Kidney (tissue), 14 donors: Measurements from ENCODE around the gene POLR1A. TPM values are rescaled to one million over a fixed set of nuclear protein-coding genes. Genes with fewer than 3 reads are reported as not detected.
"Not testable (repeated sequence)": the region's sequence is repeated elsewhere in the genome, so short reads cannot be mapped to it uniquely, and the experiment has no call there.

Source experiments
- DNase-seq, 5 donors: peaks; one replicate each; pipeline ENCODE4 v3.0.0-alpha.2; 2013 to 2020
- FAIRE-seq: peaks from 2 replicates; lab custom pipeline; 2012; peaks lifted over from hg19 to GRCh38; lab: Jason Lieb, UNC
- H3K27ac ChIP-seq, 2 donors: one replicate each; pipeline ENCODE4 v1.7.0; 2013; ENCODE audit warnings: low read depth in 2 of 2, low read length in 2 of 2, inconsistent platforms in 1 of 2
- H3K27me3 ChIP-seq: one replicate; pipeline ENCODE4 v1.7.1; 2013; ENCODE audit warnings: low read length, inconsistent platforms; ENCODE audit not compliant: control insufficient read depth, insufficient read depth
- H3K36me3 ChIP-seq, 3 donors: one replicate each; pipeline versions ENCODE4 v1.7.0 to v1.7.1; 2013; ENCODE audit warnings: low read length in 3 of 3, control low read depth in 1 of 3, inconsistent platforms in 1 of 3; ENCODE audit not compliant: insufficient read depth in 3 of 3, control insufficient read depth in 2 of 3
- H3K4me1 ChIP-seq, 3 donors: one replicate each; pipeline versions ENCODE4 v1.7.0 to v1.7.1; 2013; ENCODE audit warnings: low read length in 3 of 3, inconsistent platforms in 1 of 3, low read depth in 1 of 3; ENCODE audit not compliant: control insufficient read depth in 2 of 3, insufficient read depth in 2 of 3
- H3K4me3 ChIP-seq, 3 donors: one replicate each; pipeline versions ENCODE4 v1.7.0 to v1.8.1; 2013; ENCODE audit warnings: low read length in 3 of 3, control low read depth in 1 of 3, inconsistent platforms in 1 of 3
- H3K9ac ChIP-seq, 3 donors: one replicate each; pipeline versions ENCODE4 v1.7.0 to v1.7.1; 2013; ENCODE audit warnings: low read length in 3 of 3, control low read depth in 1 of 3, inconsistent platforms in 1 of 3
- H3K9me3 ChIP-seq, 3 donors: one replicate each; pipeline versions ENCODE4 v1.7.0 to v1.7.1; 2013; ENCODE audit warnings: low read length in 3 of 3, control low read depth in 1 of 3, inconsistent platforms in 1 of 3; ENCODE audit not compliant: control insufficient read depth in 2 of 3, insufficient read depth in 1 of 3
- CTCF ChIP-seq: IDR thresholded peaks from 3 replicates; pipeline ENCODE4 v1.5.1; 2012; ENCODE audit warnings: mild to moderate bottlenecking, moderate library complexity, borderline replicate concordance; ENCODE audit not compliant: insufficient read depth; ENCODE audit errors: extremely low read depth
- intact Hi-C: fragments of 100-400 bp; cut with DNase I; formaldehyde crosslinking; loops from one replicate; pipeline ENCODE4 v1.11.1; 2022
- polyA plus RNA-seq: library from polyadenylated mRNA; stranded (reverse); fragments of 350-450 nt; fragmentation: Illumina TruSeq; extraction: RNeasy Lipid Tissue Mini Kit (QIAGEN cat#74804); gene quantifications from one replicate; pipeline ENCODE4 v1.2.3, GENCODE V29; 2014; ENCODE audit warnings: low read depth, low replicate concordance; ENCODE audit not compliant: insufficient read depth
- total RNA-seq: library from RNA; stranded (reverse); fragmentation: NEBNext Ultra II Directional; extraction: Animal tissue kit (Norgen Biotek cat#: 25700); gene quantifications from one replicate; pipeline ENCODE4 v1.2.1, GENCODE V29; 2021
- donor health status: control.
- donor health status: control.
- donor health status: control.
- donor health status: control.
- donor health status: control.
- donor health status: DM: yes; HTN: yes; CAD: no.
- donor health status: Normal renal cell carcinoma (clear cell type).

POLR1A gene
- total and polyA plus RNA-seq, 2 donors from 2014 or later, result 3.4 to 33.7 TPM

GRCh38 chr2:85994897-85995647 lies 110.6 kb downstream of the POLR1A start:
- Histone ChIP-seq H3K4me3 (no peak overlapping the region), H3K4me1 (peaks cover 9 to 18% (median 16%) of the 10 kb centered on the region in 3 donors), H3K9me3 (peaks cover 0 to under 1% (median 0%) of the 10 kb centered on the region in 3 donors), H3K9ac (no peak overlapping the region), H3K27ac (no peak overlapping the region), H3K27me3 (no peaks in the 10 kb centered on the region), H3K36me3 (no peaks in the 10 kb centered on the region)
- no peak for DNase-seq
- no peak for FAIRE-seq
- intact Hi-C loops, result no loop called here
- TF ChIP-seq CTCF, result no peak

GRCh38 chr2:85994421-85994777 lies 111.3 kb downstream of the POLR1A start:
- intact Hi-C loops, result no loop called here
- FAIRE-seq, result no peak
- H3K4me1 ChIP-seq, result peaks cover 7 to 16% (median 13%) of the 10 kb centered on the region in 3 donors
- no peak overlapping the region for H3K4me3 ChIP-seq
- no peak for DNase-seq
- H3K9ac ChIP-seq, result no peak overlapping the region
- no peaks in the 10 kb centered on the region for H3K27me3 ChIP-seq
- H3K36me3 ChIP-seq, result no peaks in the 10 kb centered on the region
- H3K9me3 ChIP-seq, result no peaks in the 10 kb centered on the region
- no peak overlapping the region for H3K27ac ChIP-seq
- TF ChIP-seq CTCF, result no peak

- Histone ChIP-seq H3K4me3 (no peak overlapping the region), H3K4me1 (peaks cover 0 to 7% (median under 1%) of the 10 kb centered on the region in 3 donors), H3K27me3 (no peaks in the 10 kb centered on the region), H3K36me3 (no peaks in the 10 kb centered on the region), H3K9me3 (no peaks in the 10 kb centered on the region), H3K27ac (no peak overlapping the region), H3K9ac (no peak overlapping the region)
- DNase-seq (no peak), FAIRE-seq (no peak)
- intact Hi-C loops, result no loop called here
- TF ChIP-seq CTCF, result no peak
These were observed 113.1 kb downstream of the POLR1A start for GRCh38 chr2:85992611-85993010.

- FAIRE-seq, intact Hi-C loops: not testable (repeated sequence)
These were observed 113.6 kb downstream of the POLR1A start for GRCh38 chr2:85992053-85992452.

More at GRCh38 chr2:85992053-85992452, 113.6 kb downstream of the POLR1A start:
- H3K9me3 ChIP-seq, H3K9ac ChIP-seq, H3K27ac ChIP-seq, H3K4me1 ChIP-seq, H3K27me3 ChIP-seq, H3K36me3 ChIP-seq, DNase-seq, H3K4me3 ChIP-seq: not testable (repeated sequence)
